H1 (cell line): Measurements from ENCODE around the gene NDC80. TPM values are rescaled to one million over a fixed set of nuclear protein-coding genes. Genes with fewer than 3 reads are reported as not detected.

Experiments used
- JUN ChIP-seq: IDR thresholded peaks from 2 replicates; pipeline ENCODE4 v1.6.1; 2011; ENCODE audit warnings: low read depth, mild to moderate bottlenecking, improper control_type of control experiment, low read length
- RFX5 ChIP-seq: IDR thresholded peaks from 2 replicates; pipeline ENCODE4 v1.6.1; 2011; ENCODE audit warnings: low read depth, low read length, improper control_type of control experiment, borderline replicate concordance
- polyA plus RNA-seq, 7 experiments: library from polyadenylated mRNA; depleted of rRNA in 3 of 7; stranded (reverse) in 5 of 7; unstranded in 2 of 7; fragments of >200 nt in 5 of 7; fragments of 200-250 nt in 2 of 7; gene quantifications; 1 replicate in 5 of 7; 2 replicates in 1 of 7; 4 replicates in 1 of 7; pipeline versions ENCODE4 v1.2.1 to v1.2.3, GENCODE V29; 2011 to 2013; ENCODE audit warnings: missing spikeins in 2 of 7, mixed read lengths in 2 of 7
- total RNA-seq: library from RNA; stranded (reverse); fragmentation: NEBNext Ultra II Directional; extraction: Animal tissue kit (Norgen Biotek cat#: 25700); gene quantifications from 2 replicates; pipeline ENCODE4 v1.2.1, GENCODE V29; 2021

The NDC80 gene
- total and polyA plus RNA-seq, 2 of the 8 experiments (the other 6 are each of a cell fraction or from before 2014, with no cell fraction given) = 11.0 to 45.0 TPM

GRCh38 chr18:2651981-2652380 lies 80.6 kb downstream of the NDC80 start (continued):
- TF ChIP-seq RFX5 (no peak), JUN (no peak)
